HEK293 (cell line): ENCODE measurements around the gene USP31.

Experiments used
- CTCF ChIA-PET: fragments of 350-600 bp; formaldehyde crosslinking; extraction: SDS; loops from one replicate; lab custom pipeline; 2021; ENCODE audit warnings: antibody characterized with exemption; lab: Yijun Ruan, JAX
- POLR2A ChIA-PET: fragments of 300-600 bp; formaldehyde crosslinking; extraction: SDS; loops from one replicate; lab custom pipeline; 2020; ENCODE audit warnings: antibody characterized with exemption, inconsistent platforms; lab: Yijun Ruan, JAX
- H3K27ac ChIP-seq: fragments of 200-500 bp; sonication (Bioruptor generic); 2 replicates; pipeline ENCODE4 v1.5.1; 2014; ENCODE audit warnings: low read depth, low read length, control low read depth, inconsistent platforms; ENCODE audit errors: extremely low read depth
- H3K36me3 ChIP-seq, 2 experiments: fragments of 200-500 bp in 1 of 2; sonication (Bioruptor generic) in 1 of 2; 1 replicate in 1 of 2; 2 replicates in 1 of 2; pipeline ENCODE4 v1.5.1; 2014 to 2017; ENCODE audit warnings: inconsistent platforms in 2 of 2, low read length in 2 of 2; ENCODE audit not compliant: control insufficient read depth in 2 of 2, insufficient read depth in 1 of 2
- H3K4me1 ChIP-seq: fragments of 200-500 bp; sonication (Bioruptor generic); 2 replicates; pipeline ENCODE4 v1.5.1; 2014; ENCODE audit warnings: mild to moderate bottlenecking, low read length, inconsistent platforms; ENCODE audit not compliant: control insufficient read depth, insufficient read depth
- H3K4me3 ChIP-seq: 2 replicates; pipeline ENCODE4 v1.5.1; 2011; ENCODE audit warnings: low read depth, mild to moderate bottlenecking, control low read depth, low read length, moderate library complexity
- H3K9me3 ChIP-seq: fragments of 200-500 bp; sonication (Bioruptor generic); 2 replicates; pipeline ENCODE4 v1.5.1; 2014; ENCODE audit warnings: low read depth, low read length, inconsistent platforms; ENCODE audit not compliant: control insufficient read depth, insufficient read depth
- BCL11B ChIP-seq: fragments of 450-650 bp; formaldehyde crosslinking; IDR thresholded peaks from 2 replicates; pipeline ENCODE4 v1.5.1; 2016; ENCODE audit warnings: low read depth, missing biosample characterization, missing genetic modification characterization
- ELK4 ChIP-seq: IDR thresholded peaks from 2 replicates; pipeline ENCODE4 v1.6.1; 2011; ENCODE audit warnings: mild to moderate bottlenecking, low read depth, low read length, borderline replicate concordance
- IKZF3 ChIP-seq: fragments of 450-650 bp; IDR thresholded peaks from 2 replicates; pipeline ENCODE4 v1.5.0; 2018; ENCODE audit warnings: missing biosample characterization, mild to moderate bottlenecking, missing genetic modification characterization, moderate library complexity
- KLF8 ChIP-seq: fragments of 450-650 bp; formaldehyde crosslinking; IDR thresholded peaks from 2 replicates; pipeline ENCODE4 v1.5.1; 2016; ENCODE audit warnings: missing biosample characterization, missing genetic modification characterization
- SETDB1 ChIP-seq: IDR thresholded peaks from one replicate; pipeline ENCODE4 v1.6.1; 2017; ENCODE audit warnings: mild to moderate bottlenecking, low read length, moderate library complexity, mixed read lengths; ENCODE audit not compliant: insufficient read length
- YY1 ChIP-seq: fragments of 450-650 bp; formaldehyde crosslinking; IDR thresholded peaks from 2 replicates; pipeline ENCODE4 v1.5.1; 2018; ENCODE audit warnings: missing biosample characterization, missing genetic modification characterization
- ZBTB1 ChIP-seq: fragments of 450-650 bp; formaldehyde crosslinking; IDR thresholded peaks from 2 replicates; pipeline ENCODE4 v1.5.1; 2016; ENCODE audit warnings: missing biosample characterization, missing genetic modification characterization
- ZBTB48 ChIP-seq: fragments of 450-650 bp; formaldehyde crosslinking; IDR thresholded peaks from 2 replicates; pipeline ENCODE4 v1.5.1; 2016; ENCODE audit warnings: missing biosample characterization, missing genetic modification characterization
- ZNF175 ChIP-seq: fragments of 450-650 bp; formaldehyde crosslinking; IDR thresholded peaks from 2 replicates; pipeline ENCODE4 v1.5.1; 2016; ENCODE audit warnings: missing biosample characterization, missing genetic modification characterization
- ZNF223 ChIP-seq: fragments of 450-650 bp; formaldehyde crosslinking; IDR thresholded peaks from 2 replicates; pipeline ENCODE4 v1.5.1; 2016; ENCODE audit warnings: missing biosample characterization, missing genetic modification characterization
- ZNF292 ChIP-seq: fragments of 450-650 bp; formaldehyde crosslinking; IDR thresholded peaks from 2 replicates; pipeline ENCODE4 v1.5.1; 2016; ENCODE audit warnings: low read depth, missing biosample characterization, missing genetic modification characterization, borderline replicate concordance
- ZNF311 ChIP-seq: fragments of 450-650 bp; formaldehyde crosslinking; IDR thresholded peaks from 2 replicates; pipeline ENCODE4 v1.5.1; 2017; ENCODE audit warnings: missing biosample characterization, missing genetic modification characterization, borderline replicate concordance
- ZNF37A ChIP-seq: fragments of 450-650 bp; IDR thresholded peaks from 2 replicates; pipeline ENCODE4 v1.5.1; 2018; ENCODE audit warnings: missing biosample characterization, missing genetic modification characterization
- ZNF394 ChIP-seq: fragments of 450-650 bp; formaldehyde crosslinking; IDR thresholded peaks from 2 replicates; pipeline ENCODE4 v1.5.1; 2016; ENCODE audit warnings: missing biosample characterization, missing genetic modification characterization, mild to moderate bottlenecking, moderate library complexity, borderline replicate concordance
- ZNF433 ChIP-seq: fragments of 450-650 bp; formaldehyde crosslinking; IDR thresholded peaks from 2 replicates; pipeline ENCODE4 v1.5.1; 2016; ENCODE audit warnings: missing biosample characterization, missing genetic modification characterization, low read depth
- ZNF449 ChIP-seq: fragments of 450-650 bp; formaldehyde crosslinking; IDR thresholded peaks from 2 replicates; pipeline ENCODE4 v1.5.1; 2017; ENCODE audit warnings: missing biosample characterization, mild to moderate bottlenecking, missing genetic modification characterization, moderate library complexity
- ZNF530 ChIP-seq: fragments of 450-650 bp; formaldehyde crosslinking; IDR thresholded peaks from 2 replicates; pipeline ENCODE4 v1.5.1; 2016; ENCODE audit warnings: low read depth, missing biosample characterization, missing genetic modification characterization
- ZNF560 ChIP-seq: fragments of 450-650 bp; formaldehyde crosslinking; IDR thresholded peaks from 2 replicates; pipeline ENCODE4 v1.5.1; 2017; ENCODE audit warnings: missing biosample characterization, missing genetic modification characterization, borderline replicate concordance
- ZNF610 ChIP-seq: fragments of 450-650 bp; formaldehyde crosslinking; IDR thresholded peaks from 2 replicates; pipeline ENCODE4 v1.5.1; 2016; ENCODE audit warnings: missing biosample characterization, missing genetic modification characterization, borderline replicate concordance
- ZNF76 ChIP-seq: fragments of 450-650 bp; formaldehyde crosslinking; IDR thresholded peaks from 2 replicates; pipeline ENCODE4; 2016; ENCODE audit warnings: low read depth, missing biosample characterization, missing genetic modification characterization, borderline replicate concordance
- ZSCAN16 ChIP-seq: fragments of 450-650 bp; formaldehyde crosslinking; IDR thresholded peaks from 2 replicates; pipeline ENCODE4 v1.5.1; 2016; ENCODE audit warnings: missing biosample characterization, missing genetic modification characterization

The USP31 gene

GRCh38 chr16:23155445-23156049 is 6.3 kb upstream of the USP31 start:
- CTCF ChIA-PET = interaction anchor here (0.5 kb wide), 1 partner anchor 27 kb away, joined by 3 read pairs; no protein-coding TSS in a partner anchor
- POLR2A ChIA-PET = no interaction called here
- no peaks in the 10 kb centered on the region for H3K4me1 ChIP-seq
- no peak overlapping the region for H3K4me3 ChIP-seq
- no peaks in the 10 kb centered on the region for H3K9me3 ChIP-seq
- H3K36me3 ChIP-seq = no peaks in the 10 kb centered on the region
- H3K27ac ChIP-seq = no peak overlapping the region
- TF ChIP-seq IKZF3 (tag by site-specific recombination) (no peak), SETDB1 (no peak), ZNF610 (no peak)

- no peaks in the 10 kb centered on the region for H3K36me3 ChIP-seq
- POLR2A ChIA-PET = no interaction called here
- TF ChIP-seq ZNF394 (tag by site-specific recombination) (no peak), KLF8 (tag by site-specific recombination) (no peak), ZNF223 (tag by site-specific recombination) (no peak), ZNF433 (tag by site-specific recombination) (no peak), ZNF76 (no peak), ZBTB1 (no peak)
- TF ChIP-seq, all 188 proteins: peak for 0
- peaks cover 1% of the 10 kb centered on the region; the same call in 1 of the 2 replicates for H3K4me1 ChIP-seq
- CTCF ChIA-PET = interaction anchor here (1.0 kb wide), 1 partner anchor 30 kb away, joined by 3 read pairs; the partner anchor contains the start of gene SCNN1G
- no peaks in the 10 kb centered on the region for H3K9me3 ChIP-seq
- no peak overlapping the region for H3K4me3 ChIP-seq
- H3K27ac ChIP-seq = no peak overlapping the region
Observed at GRCh38 chr16:23152386-23153178, 3.3 kb upstream of the USP31 start.

GRCh38 chr16:23149993-23150364 is 727 bp upstream of the USP31 start:
- Histone ChIP-seq H3K36me3 (no peaks in the 10 kb centered on the region), H3K27ac (no peak overlapping the region; the same call in 1 of the 2 replicates), H3K4me3 (peak overlapping the region; percentile 63), H3K9me3 (no peaks in the 10 kb centered on the region), H3K4me1 (peaks cover 18% of the 10 kb centered on the region)
- CTCF ChIA-PET = interaction anchor here (0.6 kb wide), 2 partner anchors 23 to 1014 kb away, joined by 3 read pairs; no protein-coding TSS in a partner anchor
- no peak for TF ChIP-seq ZNF530 (tag by site-specific recombination)
- TF ChIP-seq ZNF37A (tag by site-specific recombination) = no peak
- no peak for TF ChIP-seq ZNF292 (tag by site-specific recombination)
- TF ChIP-seq ZNF311 = no peak
- no peak for TF ChIP-seq ZNF175
- no peak for TF ChIP-seq ELK4
- TF ChIP-seq ZNF449 (tag by site-specific recombination) = no peak
- no peak for TF ChIP-seq BCL11B
- no peak for TF ChIP-seq ZNF560
- TF ChIP-seq YY1 (tag by site-specific recombination) = no peak
- TF ChIP-seq ZSCAN16 (tag by site-specific recombination) = no peak
- no peak for TF ChIP-seq ZBTB48 (tag by site-specific recombination)
- POLR2A ChIA-PET = interaction anchor here (0.8 kb wide), 1 partner anchor 76 kb away, joined by 3 read pairs; no protein-coding TSS in a partner anchor
